Temporal lobe (tissue), 1 donor: ENCODE results near the gene NPEPL1. TPM values are rescaled to one million over a fixed set of nuclear protein-coding genes. Genes with fewer than 3 reads are reported as not detected.

Experiments used
- total RNA-seq: library from RNA; depleted of rRNA; stranded (reverse); fragments of >200 nt; gene quantifications from one replicate; pipeline ENCODE4 v1.2.3, GENCODE V29; 2014

NPEPL1 gene
- total RNA-seq, 1 donor from 2014 or later: 8.9 TPM

Other genes starting within 250 kb of the NPEPL1 start
- not detected for gene APCDD1L, start 177.4 kb upstream of the NPEPL1 start, total RNA-seq
- gene STX16, start 41.5 kb upstream of the NPEPL1 start, total RNA-seq: 34.2 TPM
- gene GNAS-AS1, start 158.1 kb downstream of the NPEPL1 start, total RNA-seq: 0.49 TPM
- 498 TPM for gene GNAS, start 159.9 kb downstream of the NPEPL1 start, total RNA-seq